OCI-LY7 (cell line): ENCODE measurements around the gene NAGLU. TPM values are rescaled to one million over a fixed set of nuclear protein-coding genes. Genes with fewer than 3 reads are reported as not detected.

Experiments used
- BruUV-seq: library from RNA; stranded (reverse); fragments of 400-500 nt; replicated peaks from 2 replicates; lab custom pipeline; 2021; lab: Mats Ljungman, UMichigan
- CTCF ChIA-PET: fragments of 300-600 bp; sonication (Branson Sonifier 250); formaldehyde crosslinking; loops from one replicate; lab custom pipeline; 2022; ENCODE audit warnings: antibody characterized with exemption; ENCODE audit not compliant: unreplicated experiment; lab: Charles Lee
- POLR2A ChIA-PET: fragments of 300-600 bp; sonication (Branson Sonifier 250); formaldehyde crosslinking; loops from one replicate; lab custom pipeline; 2022; ENCODE audit warnings: antibody characterized with exemption; lab: Charles Lee
- DNase-seq: peaks from one replicate; pipeline ENCODE4 v3.0.0-alpha.2; 2015; ENCODE audit warnings: low spot score
- H2AFZ ChIP-seq: fragments of 200-600 bp; sonication (generic), shearing (Covaris generic); 2 replicates; pipeline ENCODE4 v1.6.1; 2014; ENCODE audit warnings: mild to moderate bottlenecking, antibody characterized with exemption, low read length, moderate library complexity
- H3K27ac ChIP-seq: fragments of 200-600 bp; sonication (generic); 2 replicates; pipeline ENCODE4 v1.5.1; 2014; ENCODE audit warnings: mixed run types, low read depth, mild to moderate bottlenecking, moderate library complexity, low read length, inconsistent platforms; ENCODE audit not compliant: poor library complexity, severe bottlenecking
- H3K36me3 ChIP-seq: fragments of 200-600 bp; sonication (generic); 2 replicates; pipeline ENCODE4 v1.6.1; 2014; ENCODE audit warnings: mild to moderate bottlenecking, antibody characterized with exemption, low read length, moderate library complexity, mixed read lengths; ENCODE audit not compliant: insufficient read depth
- H3K4me1 ChIP-seq: fragments of 200-600 bp; sonication (generic); 2 replicates; pipeline ENCODE4 v1.5.1; 2014; ENCODE audit warnings: mild to moderate bottlenecking, low read length; ENCODE audit not compliant: insufficient read depth, poor library complexity, severe bottlenecking
- H3K4me2 ChIP-seq: fragments of 200-600 bp; sonication (generic); 2 replicates; pipeline ENCODE4 v1.6.1; 2014; ENCODE audit warnings: mild to moderate bottlenecking, low read length
- H3K4me3 ChIP-seq: fragments of 200-600 bp; sonication (generic); 2 replicates; pipeline ENCODE4 v1.5.1; 2014; ENCODE audit warnings: mild to moderate bottlenecking, low read depth, low read length; ENCODE audit not compliant: poor library complexity, severe bottlenecking
- H3K79me2 ChIP-seq: fragments of 200-600 bp; sonication (generic); 2 replicates; pipeline ENCODE4 v1.6.1; 2016; ENCODE audit warnings: low read depth, mild to moderate bottlenecking, low read length, moderate library complexity, mixed read lengths; ENCODE audit not compliant: insufficient read depth
- H3K9me2 ChIP-seq: fragments of 200-600 bp; sonication (generic); 2 replicates; pipeline ENCODE4 v1.6.1; 2016; ENCODE audit warnings: mild to moderate bottlenecking, low read length, mixed read lengths; ENCODE audit not compliant: insufficient read depth
- H3K9me3 ChIP-seq: fragments of 200-600 bp; sonication (generic); 2 replicates; pipeline ENCODE4 v1.6.1; 2014; ENCODE audit warnings: mild to moderate bottlenecking, mixed run types, low read length, mixed read lengths
- H4K20me1 ChIP-seq: fragments of 200-600 bp; sonication (generic); 2 replicates; pipeline ENCODE4 v1.6.1; 2014; ENCODE audit warnings: mild to moderate bottlenecking, antibody characterized with exemption, low read length, moderate library complexity, mixed read lengths; ENCODE audit not compliant: insufficient read depth
- CTCF ChIP-seq: fragments of 200-600 bp; sonication (generic); conservative IDR thresholded peaks from 2 replicates; pipeline ENCODE4 v1.5.1; 2014; ENCODE audit warnings: mild to moderate bottlenecking, antibody characterized with exemption, low read length, moderate library complexity, mixed read lengths
- EZH2phosphoT487 ChIP-seq: fragments of 200-600 bp; sonication (generic); IDR thresholded peaks from 2 replicates; pipeline ENCODE4 v1.6.1; 2018; ENCODE audit warnings: low read depth, borderline replicate concordance, mild to moderate bottlenecking, mixed run types, antibody characterized with exemption, low read length, moderate library complexity, mixed read lengths
- intact Hi-C: fragments of 100-400 bp; cut with micrococcal nuclease; formaldehyde crosslinking; loops from one replicate; pipeline ENCODE4 v1.10.0; 2022; ENCODE audit not compliant: unreplicated experiment
- total RNA-seq, 2 experiments: library from RNA; depleted of rRNA in 1 of 2; stranded (reverse); fragments of >200 nt in 1 of 2; shearing (Covaris generic) in 1 of 2; gene quantifications; 2 replicates each; pipeline ENCODE4 v1.2.3, GENCODE V29; 2014 to 2022

The NAGLU gene
- total RNA-seq, 2 experiments from 2014 or later = 37.6 to 42.8 TPM

- Histone ChIP-seq H3K79me2 (peaks cover 35% of the 10 kb centered on the region), H4K20me1 (no peaks in the 10 kb centered on the region), H3K4me2 (peak overlapping the region; percentile 73), H3K4me1 (peaks cover 39% of the 10 kb centered on the region), H3K9me2 (no peaks in the 10 kb centered on the region), H3K36me3 (peaks cover 44% of the 10 kb centered on the region), H2AFZ (no peak overlapping the region), H3K27ac (peak overlapping the region; percentile 55), H3K4me3 (peak overlapping the region; percentile 82), H3K9me3 (no peaks in the 10 kb centered on the region)
- ChIA-PET POLR2A (interaction anchor here (1.2 kb wide), 1 partner anchor 15 kb away, joined by 3 read pairs; the partner anchor contains the start of gene PSMC3IP), CTCF (interaction anchor here (0.6 kb wide), 1 partner anchor 16 kb away, joined by 3 read pairs; no protein-coding TSS in a partner anchor)
- intact Hi-C loops = no loop called here
- BruUV-seq = no TSS peak
- peak; percentile 55 for DNase-seq
- TF ChIP-seq CTCF (no peak; the same call in 1 of the 2 replicates), EZH2phosphoT487 (no peak)
Observed at GRCh38 chr17:42563143-42563509, 27.1 kb downstream of the NAGLU start.

GRCh38 chr17:42563543-42563942 is 27.5 kb downstream of the NAGLU start:
- Histone ChIP-seq H4K20me1 (no peaks in the 10 kb centered on the region), H3K9me3 (no peaks in the 10 kb centered on the region), H3K36me3 (peaks cover 48% of the 10 kb centered on the region), H3K4me3 (peak overlapping the region; percentile 82), H3K79me2 (peaks cover 39% of the 10 kb centered on the region), H3K9me2 (no peaks in the 10 kb centered on the region), H3K27ac (peak overlapping the region; percentile 55), H3K4me1 (peaks cover 43% of the 10 kb centered on the region), H3K4me2 (peak overlapping the region; percentile 73), H2AFZ (no peak overlapping the region)
- intact Hi-C loops = no loop called here
- ChIA-PET CTCF (no interaction called here), POLR2A (interaction anchor here (1.2 kb wide), 1 partner anchor 14 kb away, joined by 3 read pairs; the partner anchor contains the start of gene PSMC3IP)
- no peak for DNase-seq
- TF ChIP-seq EZH2phosphoT487 (no peak), CTCF (no peak)
- BruUV-seq = no TSS peak

- TF ChIP-seq EZH2phosphoT487 = no peak
- no peak for TF ChIP-seq CTCF
- H3K4me2 ChIP-seq = peak overlapping the region; percentile 73
- H3K9me2 ChIP-seq = no peaks in the 10 kb centered on the region
- no peak overlapping the region for H3K27ac ChIP-seq
- ChIA-PET POLR2A (interaction anchor here (0.6 to 1.4 kb wide), 3 partner anchors 12 to 191 kb away, joined by 3 to 5 read pairs (median 4); partner anchors contain the start of gene PSMC3IP), CTCF (no interaction called here)
- intact Hi-C loops = no loop called here
- H4K20me1 ChIP-seq = no peaks in the 10 kb centered on the region
- peak overlapping the region; percentile 82 for H3K4me3 ChIP-seq
- no peak overlapping the region for H2AFZ ChIP-seq
- no peaks in the 10 kb centered on the region for H3K9me3 ChIP-seq
- H3K79me2 ChIP-seq = peaks cover 40% of the 10 kb centered on the region
- peaks cover 43% of the 10 kb centered on the region for H3K4me1 ChIP-seq
- DNase-seq = no peak
- BruUV-seq = no TSS peak
- peaks cover 52% of the 10 kb centered on the region for H3K36me3 ChIP-seq
Observed at GRCh38 chr17:42563950-42564349, 27.9 kb downstream of the NAGLU start.
